GM23338 (cell line): ENCODE measurements around the gene MOXD1. TPM values are rescaled to one million over a fixed set of nuclear protein-coding genes. Genes with fewer than 3 reads are reported as not detected.

Source experiments
- ATAC-seq: fragments of 200-7000 bp; cut with Tn5 transposase; 3 replicates; pipeline ENCODE4 v1.9.1; 2020
- DNase-seq: peaks from one replicate; pipeline ENCODE4 v3.0.0-alpha.2; 2015; ENCODE audit warnings: low spot score
- H2AFZ ChIP-seq: fragments of 200-600 bp; sonication (generic); 2 replicates; pipeline ENCODE4 v1.8.0; 2016; ENCODE audit warnings: antibody characterized with exemption, mild to moderate bottlenecking, moderate library complexity
- H3F3A ChIP-seq: fragments of 200-600 bp; sonication (generic); replicated peaks from 2 replicates; pipeline ENCODE4 v1.8.0; 2017; ENCODE audit warnings: antibody characterized with exemption, mixed run types, low read depth
- H3K27ac ChIP-seq: fragments of 200-600 bp; sonication (generic); 2 replicates; pipeline ENCODE4 v1.6.1; 2016; ENCODE audit warnings: low read depth
- H3K27me3 ChIP-seq: fragments of 200-600 bp; sonication (generic); 2 replicates; pipeline ENCODE4 v1.8.0; 2016; ENCODE audit warnings: mild to moderate bottlenecking, mixed run types, moderate library complexity; ENCODE audit not compliant: insufficient read depth
- H3K36me3 ChIP-seq: fragments of 200-600 bp; sonication (generic); 2 replicates; pipeline ENCODE4 v1.8.0; 2016; ENCODE audit warnings: mild to moderate bottlenecking; ENCODE audit not compliant: insufficient read depth
- H3K4me1 ChIP-seq: fragments of 200-600 bp; sonication (generic); 2 replicates; pipeline ENCODE4 v1.8.0; 2016; ENCODE audit warnings: mild to moderate bottlenecking, moderate library complexity; ENCODE audit not compliant: insufficient read depth
- H3K4me2 ChIP-seq: fragments of 200-600 bp; sonication (generic); 2 replicates; pipeline ENCODE4 v1.7.1; 2017; ENCODE audit warnings: mixed run types
- H3K4me3 ChIP-seq: fragments of 200-600 bp; sonication (generic); 2 replicates; pipeline ENCODE4 v1.6.1; 2016; ENCODE audit warnings: mixed run types
- H3K79me2 ChIP-seq: fragments of 200-600 bp; sonication (generic); replicated peaks from 2 replicates; pipeline ENCODE4 v1.8.0; 2017; ENCODE audit warnings: mild to moderate bottlenecking; ENCODE audit not compliant: insufficient read depth
- H3K9me2 ChIP-seq: fragments of 200-600 bp; sonication (generic); 2 replicates; pipeline ENCODE4 v1.8.0; 2017; ENCODE audit not compliant: insufficient read depth
- H4K20me1 ChIP-seq: fragments of 200-600 bp; sonication (generic); replicated peaks from 2 replicates; pipeline ENCODE4 v1.8.0; 2017; ENCODE audit warnings: mild to moderate bottlenecking; ENCODE audit not compliant: insufficient read depth
- H3K27ac Mint-ChIP-seq: 2 replicates; pipeline ENCODE4 v1.8.0; 2020; ENCODE audit warnings: inconsistent platforms, mild to moderate bottlenecking, moderate library complexity, mixed read lengths
- H3K27me3 Mint-ChIP-seq: 3 replicates; pipeline ENCODE4 v1.8.0; 2022; ENCODE audit warnings: low read depth, mild to moderate bottlenecking, moderate library complexity, mixed read lengths, inconsistent platforms; ENCODE audit not compliant: insufficient read depth, poor library complexity
- H3K36me3 Mint-ChIP-seq: 3 replicates; pipeline ENCODE4 v1.8.0; 2021; ENCODE audit warnings: low read depth, mild to moderate bottlenecking, inconsistent platforms, moderate library complexity, mixed read lengths
- H3K4me1 Mint-ChIP-seq: 3 replicates; pipeline ENCODE4 v1.8.0; 2020; ENCODE audit warnings: mild to moderate bottlenecking, inconsistent platforms, mixed read lengths
- H3K4me3 Mint-ChIP-seq: 3 replicates; pipeline ENCODE4 v1.8.0; 2021; ENCODE audit warnings: moderate library complexity, mild to moderate bottlenecking, inconsistent platforms, mixed read lengths
- H3K9me3 Mint-ChIP-seq: 3 replicates; pipeline ENCODE4 v1.8.0; 2020; ENCODE audit warnings: moderate library complexity, mild to moderate bottlenecking, inconsistent platforms, mixed read lengths
- CREB1 ChIP-seq: fragments of 250-450 bp; sonication (Bioruptor Pico); IDR thresholded peaks from 2 replicates; pipeline ENCODE4 v1.5.0; 2020; ENCODE audit warnings: low read depth, mild to moderate bottlenecking, moderate library complexity
- EZH2 ChIP-seq: fragments of 200-600 bp; sonication (generic); IDR thresholded peaks from one replicate; pipeline ENCODE4 v1.8.0; 2017; ENCODE audit warnings: antibody characterized with exemption, mild to moderate bottlenecking, low read depth; ENCODE audit not compliant: unreplicated experiment
- EZH2phosphoT487 ChIP-seq: fragments of 200-600 bp; sonication (generic); IDR thresholded peaks from one replicate; pipeline ENCODE4 v1.8.1; 2018; ENCODE audit warnings: antibody characterized with exemption; ENCODE audit not compliant: unreplicated experiment
- JUNB ChIP-seq: IDR thresholded peaks from one replicate; pipeline ENCODE4 v1.6.1; 2016; ENCODE audit warnings: antibody characterized with exemption; ENCODE audit not compliant: unreplicated experiment
- NANOG ChIP-seq: IDR thresholded peaks from 2 replicates; pipeline ENCODE4 v1.6.1; 2016; ENCODE audit warnings: antibody characterized with exemption, borderline replicate concordance
- POLR2AphosphoS5 ChIP-seq: IDR thresholded peaks from 2 replicates; pipeline ENCODE4 v1.6.1; 2016; ENCODE audit warnings: antibody characterized with exemption, low read depth
- STAT1 ChIP-seq: IDR thresholded peaks from one replicate; pipeline ENCODE4 v1.6.1; 2016; ENCODE audit warnings: antibody characterized with exemption; ENCODE audit not compliant: unreplicated experiment
- ZNF114 ChIP-seq: fragments of 250-450 bp; sonication (Bioruptor Pico); IDR thresholded peaks from 2 replicates; pipeline ENCODE4 v1.5.0; 2020; ENCODE audit warnings: mild to moderate bottlenecking, moderate library complexity
- ZNF331 ChIP-seq: fragments of 250-450 bp; sonication (Bioruptor Pico); IDR thresholded peaks from 2 replicates; pipeline ENCODE4 v1.5.0; 2020; ENCODE audit warnings: low read depth, mild to moderate bottlenecking, moderate library complexity
- polyA plus RNA-seq: library from polyadenylated mRNA; unstranded; fragments of >200 nt; fragmentation: Nextera tagmentation; extraction: Ambion mirVana; gene quantifications from 2 replicates; pipeline ENCODE4 v1.2.1, GENCODE V29; 2016
- total RNA-seq: library from RNA; depleted of rRNA; stranded (reverse); fragments of >200 nt; shearing (Covaris generic); gene quantifications from 2 replicates; pipeline ENCODE4 v1.2.3, GENCODE V29; 2014
- TF ChIP-seq, protein P1 (sequence below): fragments of 250-450 bp; sonication (Bioruptor Pico); IDR thresholded peaks from 2 replicates; pipeline ENCODE4 v1.5.0; 2020; ENCODE audit warnings: mild to moderate bottlenecking, moderate library complexity
- TF ChIP-seq, protein P2 (sequence below): IDR thresholded peaks from one replicate; pipeline ENCODE4 v1.6.1; 2018; ENCODE audit warnings: antibody characterized with exemption; ENCODE audit not compliant: unreplicated experiment

Gene MOXD1
- total and polyA plus RNA-seq, 2 experiments from 2014 or later, result 1.7 to 4.3 TPM

DNA sequence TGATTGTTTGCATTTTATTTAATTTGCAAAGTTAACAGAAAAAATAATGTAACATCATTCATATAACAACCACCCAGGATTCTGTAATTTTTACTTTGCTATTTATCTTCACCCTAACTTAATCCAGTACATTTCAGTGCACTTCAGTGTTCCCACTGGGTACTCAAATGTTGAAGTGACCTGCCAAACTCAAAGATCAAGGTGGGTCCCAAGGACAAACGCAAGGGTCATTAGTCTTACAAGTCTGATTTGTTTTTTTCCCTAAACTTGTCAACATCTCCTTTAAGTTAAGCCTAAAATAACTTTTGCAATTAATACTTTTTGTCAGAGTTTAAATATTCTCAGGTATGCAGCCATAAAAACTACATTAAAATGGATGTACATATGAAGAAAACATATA lies 53.0 kb downstream of the MOXD1 start (continued):
- TF ChIP-seq, protein P1, sequence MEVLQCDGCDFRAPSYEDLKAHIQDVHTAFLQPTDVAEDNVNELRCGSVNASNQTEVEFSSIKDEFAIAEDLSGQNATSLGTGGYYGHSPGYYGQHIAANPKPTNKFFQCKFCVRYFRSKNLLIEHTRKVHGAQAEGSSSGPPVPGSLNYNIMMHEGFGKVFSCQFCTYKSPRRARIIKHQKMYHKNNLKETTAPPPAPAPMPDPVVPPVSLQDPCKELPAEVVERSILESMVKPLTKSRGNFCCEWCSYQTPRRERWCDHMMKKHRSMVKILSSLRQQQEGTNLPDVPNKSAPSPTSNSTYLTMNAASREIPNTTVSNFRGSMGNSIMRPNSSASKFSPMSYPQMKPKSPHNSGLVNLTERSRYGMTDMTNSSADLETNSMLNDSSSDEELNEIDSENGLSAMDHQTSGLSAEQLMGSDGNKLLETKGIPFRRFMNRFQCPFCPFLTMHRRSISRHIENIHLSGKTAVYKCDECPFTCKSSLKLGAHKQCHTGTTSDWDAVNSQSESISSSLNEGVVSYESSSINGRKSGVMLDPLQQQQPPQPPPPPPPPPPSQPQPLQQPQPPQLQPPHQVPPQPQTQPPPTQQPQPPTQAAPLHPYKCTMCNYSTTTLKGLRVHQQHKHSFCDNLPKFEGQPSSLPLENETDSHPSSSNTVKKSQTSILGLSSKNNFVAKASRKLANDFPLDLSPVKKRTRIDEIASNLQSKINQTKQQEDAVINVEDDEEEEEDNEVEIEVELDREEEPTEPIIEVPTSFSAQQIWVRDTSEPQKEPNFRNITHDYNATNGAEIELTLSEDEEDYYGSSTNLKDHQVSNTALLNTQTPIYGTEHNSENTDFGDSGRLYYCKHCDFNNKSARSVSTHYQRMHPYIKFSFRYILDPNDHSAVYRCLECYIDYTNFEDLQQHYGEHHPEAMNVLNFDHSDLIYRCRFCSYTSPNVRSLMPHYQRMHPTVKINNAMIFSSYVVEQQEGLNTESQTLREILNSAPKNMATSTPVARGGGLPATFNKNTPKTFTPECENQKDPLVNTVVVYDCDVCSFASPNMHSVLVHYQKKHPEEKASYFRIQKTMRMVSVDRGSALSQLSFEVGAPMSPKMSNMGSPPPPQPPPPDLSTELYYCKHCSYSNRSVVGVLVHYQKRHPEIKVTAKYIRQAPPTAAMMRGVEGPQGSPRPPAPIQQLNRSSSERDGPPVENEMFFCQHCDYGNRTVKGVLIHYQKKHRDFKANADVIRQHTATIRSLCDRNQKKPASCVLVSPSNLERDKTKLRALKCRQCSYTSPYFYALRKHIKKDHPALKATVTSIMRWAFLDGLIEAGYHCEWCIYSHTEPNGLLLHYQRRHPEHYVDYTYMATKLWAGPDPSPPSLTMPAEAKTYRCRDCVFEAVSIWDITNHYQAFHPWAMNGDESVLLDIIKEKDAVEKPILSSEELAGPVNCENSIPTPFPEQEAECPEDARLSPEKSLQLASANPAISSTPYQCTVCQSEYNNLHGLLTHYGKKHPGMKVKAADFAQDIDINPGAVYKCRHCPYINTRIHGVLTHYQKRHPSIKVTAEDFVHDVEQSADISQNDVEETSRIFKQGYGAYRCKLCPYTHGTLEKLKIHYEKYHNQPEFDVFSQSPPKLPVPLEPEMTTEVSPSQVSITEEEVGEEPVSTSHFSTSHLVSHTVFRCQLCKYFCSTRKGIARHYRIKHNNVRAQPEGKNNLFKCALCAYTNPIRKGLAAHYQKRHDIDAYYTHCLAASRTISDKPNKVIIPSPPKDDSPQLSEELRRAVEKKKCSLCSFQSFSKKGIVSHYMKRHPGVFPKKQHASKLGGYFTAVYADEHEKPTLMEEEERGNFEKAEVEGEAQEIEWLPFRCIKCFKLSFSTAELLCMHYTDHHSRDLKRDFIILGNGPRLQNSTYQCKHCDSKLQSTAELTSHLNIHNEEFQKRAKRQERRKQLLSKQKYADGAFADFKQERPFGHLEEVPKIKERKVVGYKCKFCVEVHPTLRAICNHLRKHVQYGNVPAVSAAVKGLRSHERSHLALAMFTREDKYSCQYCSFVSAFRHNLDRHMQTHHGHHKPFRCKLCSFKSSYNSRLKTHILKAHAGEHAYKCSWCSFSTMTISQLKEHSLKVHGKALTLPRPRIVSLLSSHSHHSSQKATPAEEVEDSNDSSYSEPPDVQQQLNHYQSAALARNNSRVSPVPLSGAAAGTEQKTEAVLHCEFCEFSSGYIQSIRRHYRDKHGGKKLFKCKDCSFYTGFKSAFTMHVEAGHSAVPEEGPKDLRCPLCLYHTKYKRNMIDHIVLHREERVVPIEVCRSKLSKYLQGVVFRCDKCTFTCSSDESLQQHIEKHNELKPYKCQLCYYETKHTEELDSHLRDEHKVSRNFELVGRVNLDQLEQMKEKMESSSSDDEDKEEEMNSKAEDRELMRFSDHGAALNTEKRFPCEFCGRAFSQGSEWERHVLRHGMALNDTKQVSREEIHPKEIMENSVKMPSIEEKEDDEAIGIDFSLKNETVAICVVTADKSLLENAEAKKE, result no peak
- TF ChIP-seq JUNB, result no peak
- no peak for TF ChIP-seq CREB1 (CRISPR knock-in tag)

DNA sequence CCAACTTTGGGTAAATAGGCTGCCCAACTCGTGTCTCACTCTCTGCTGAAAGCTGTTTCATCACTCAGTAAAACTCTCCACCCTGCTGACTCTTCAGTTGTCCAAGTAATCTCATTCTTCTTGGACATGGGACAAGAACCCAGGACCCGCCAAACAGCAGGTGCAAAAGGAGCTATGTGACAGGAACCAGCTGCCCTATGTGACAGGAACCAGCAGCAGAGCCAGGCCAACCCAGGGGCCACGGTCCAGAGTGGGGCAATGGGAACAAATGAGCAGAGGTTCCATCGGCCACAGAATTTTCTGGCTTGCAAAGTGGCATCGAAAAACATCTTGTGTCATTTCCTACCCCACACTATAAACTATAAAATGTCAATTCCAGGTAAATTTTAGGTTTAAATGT lies 56.5 kb downstream of the MOXD1 start:
- Mint-ChIP-seq H3K27ac (no peak overlapping the region), H3K4me1 (no peaks in the 10 kb centered on the region), H3K9me3 (peaks cover 23% of the 10 kb centered on the region), H3K4me3 (no peak overlapping the region), H3K27me3 (no peaks in the 10 kb centered on the region), H3K36me3 (peaks cover 16% of the 10 kb centered on the region; the same call in 2 of the 3 replicates)
- Histone ChIP-seq H3K9me2 (no peaks in the 10 kb centered on the region), H3K36me3 (no peaks in the 10 kb centered on the region; the same call in 1 of the 2 replicates), H3K27ac (no peak overlapping the region), H3F3A (no peaks in the 10 kb centered on the region), H3K27me3 (no peaks in the 10 kb centered on the region), H3K4me3 (no peak overlapping the region), H4K20me1 (no peaks in the 10 kb centered on the region), H3K79me2 (no peaks in the 10 kb centered on the region), H3K4me2 (no peak overlapping the region), H3K4me1 (no peaks in the 10 kb centered on the region), H2AFZ (no peak overlapping the region)
- DNase-seq (no peak), ATAC-seq (no peak)
- TF ChIP-seq ZNF114 (CRISPR knock-in tag) (no peak), POLR2AphosphoS5 (no peak), ZNF331 (no peak), EZH2phosphoT487 (no peak), NANOG (no peak), EZH2 (no peak), STAT1 (no peak), CREB1 (CRISPR knock-in tag) (no peak)
- TF ChIP-seq, protein P2, sequence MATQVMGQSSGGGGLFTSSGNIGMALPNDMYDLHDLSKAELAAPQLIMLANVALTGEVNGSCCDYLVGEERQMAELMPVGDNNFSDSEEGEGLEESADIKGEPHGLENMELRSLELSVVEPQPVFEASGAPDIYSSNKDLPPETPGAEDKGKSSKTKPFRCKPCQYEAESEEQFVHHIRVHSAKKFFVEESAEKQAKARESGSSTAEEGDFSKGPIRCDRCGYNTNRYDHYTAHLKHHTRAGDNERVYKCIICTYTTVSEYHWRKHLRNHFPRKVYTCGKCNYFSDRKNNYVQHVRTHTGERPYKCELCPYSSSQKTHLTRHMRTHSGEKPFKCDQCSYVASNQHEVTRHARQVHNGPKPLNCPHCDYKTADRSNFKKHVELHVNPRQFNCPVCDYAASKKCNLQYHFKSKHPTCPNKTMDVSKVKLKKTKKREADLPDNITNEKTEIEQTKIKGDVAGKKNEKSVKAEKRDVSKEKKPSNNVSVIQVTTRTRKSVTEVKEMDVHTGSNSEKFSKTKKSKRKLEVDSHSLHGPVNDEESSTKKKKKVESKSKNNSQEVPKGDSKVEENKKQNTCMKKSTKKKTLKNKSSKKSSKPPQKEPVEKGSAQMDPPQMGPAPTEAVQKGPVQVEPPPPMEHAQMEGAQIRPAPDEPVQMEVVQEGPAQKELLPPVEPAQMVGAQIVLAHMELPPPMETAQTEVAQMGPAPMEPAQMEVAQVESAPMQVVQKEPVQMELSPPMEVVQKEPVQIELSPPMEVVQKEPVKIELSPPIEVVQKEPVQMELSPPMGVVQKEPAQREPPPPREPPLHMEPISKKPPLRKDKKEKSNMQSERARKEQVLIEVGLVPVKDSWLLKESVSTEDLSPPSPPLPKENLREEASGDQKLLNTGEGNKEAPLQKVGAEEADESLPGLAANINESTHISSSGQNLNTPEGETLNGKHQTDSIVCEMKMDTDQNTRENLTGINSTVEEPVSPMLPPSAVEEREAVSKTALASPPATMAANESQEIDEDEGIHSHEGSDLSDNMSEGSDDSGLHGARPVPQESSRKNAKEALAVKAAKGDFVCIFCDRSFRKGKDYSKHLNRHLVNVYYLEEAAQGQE, result no peak
